Left lung (tissue), 10 donors: ENCODE data around the gene TIGAR. TPM values are rescaled to one million over a fixed set of nuclear protein-coding genes. Genes with fewer than 3 reads are reported as not detected.

Source experiments
- ATAC-seq: fragments of 200-7000 bp; cut with Tn5 transposase; one replicate; pipeline ENCODE4 v1.9.1; 2020; ENCODE audit warnings: moderate library complexity
- DNase-seq, 4 donors: peaks; one replicate each; pipeline ENCODE4 v3.0.0-alpha.2; 2013 to 2020
- H3K27ac ChIP-seq, 2 donors: fragments of 200-600 bp; sonication (generic) in 1 of 2; one replicate each; pipeline versions ENCODE4 v1.5.0 to v1.8.0; 2020 to 2021
- H3K27me3 ChIP-seq, 2 donors: fragments of 200-600 bp; sonication (generic) in 1 of 2; one replicate each; pipeline versions ENCODE4 v1.5.0 to v1.8.0; 2020 to 2021
- H3K36me3 ChIP-seq, 2 donors: fragments of 200-600 bp; sonication (generic) in 1 of 2; one replicate each; pipeline versions ENCODE4 v1.5.0 to v1.8.0; 2020 to 2021
- H3K4me1 ChIP-seq, 2 donors: fragments of 200-600 bp; one replicate each; pipeline ENCODE4 v1.8.0; 2021
- H3K4me3 ChIP-seq, 2 donors: fragments of 200-600 bp; sonication (generic) in 1 of 2; one replicate each; pipeline versions ENCODE4 v1.5.0 to v1.8.0; 2020 to 2021; ENCODE audit warnings: mild to moderate bottlenecking in 1 of 2
- H3K9me3 ChIP-seq, 2 donors: fragments of 200-600 bp; sonication (generic) in 1 of 2; one replicate each; pipeline versions ENCODE4 v1.5.0 to v1.8.0; 2020 to 2021
- CTCF ChIP-seq, 2 donors: fragments of 200-600 bp; sonication (generic) in 1 of 2; IDR thresholded peaks; one replicate each; pipeline versions ENCODE4 v1.5.0 to v1.8.0; 2021; ENCODE audit warnings: antibody characterized with exemption in 2 of 2
- intact Hi-C, 2 donors: fragments of 100-400 bp; cut with DNase I; formaldehyde crosslinking; loops; one replicate each; pipeline versions ENCODE4 v1.11.2 to v1.14.2; 2022
- polyA plus RNA-seq, 6 donors: library from polyadenylated mRNA; unstranded; fragments of 120-200 nt; gene quantifications; one replicate each; pipeline ENCODE4 v1.2.1, GENCODE V29; 2013; ENCODE audit not compliant: insufficient read length in 6 of 6
- total RNA-seq, 2 donors: library from RNA; stranded (reverse); fragmentation: NEBNext Ultra II Directional; extraction: Animal tissue kit (Norgen Biotek cat#: 25700); gene quantifications; one replicate each; pipeline ENCODE4 v1.2.1, GENCODE V29; 2021
- donor health status: DM: no; HTN: yes; CAD: no.
- donor health status: DM: no; HTN: no; CAD: no.

TIGAR gene
- total and polyA plus RNA-seq, 8 donors: 2.7 to 21.4 (median 5.0) TPM

- H3K4me1 ChIP-seq: peaks cover 0 to 44% of the 10 kb centered on the region in 2 donors
- intact Hi-C loops: loop anchor here in 1 of 2 donors (10.0 kb wide), 1 partner anchor 404 kb away; no protein-coding TSS in a partner anchor
- peak overlapping the region in 1 of 2 donors; percentile 88 for H3K27ac ChIP-seq
- H3K4me3 ChIP-seq: peak overlapping the region in 1 of 2 donors; percentile 18
- TF ChIP-seq CTCF (IDR thresholded peaks at IDR 0.05): no peak
- H3K27me3 ChIP-seq: no peaks in the 10 kb centered on the region
- ATAC-seq (peak; percentile 27), DNase-seq (no peak)
- no peaks in the 10 kb centered on the region for H3K9me3 ChIP-seq
- H3K36me3 ChIP-seq: peaks cover 0 to 82% of the 10 kb centered on the region in 2 donors
Observed at GRCh38 chr12:4288296-4289131, 32.5 kb upstream of the TIGAR start.

GRCh38 chr12:4289231-4289878, 31.7 kb upstream of the TIGAR start:
- Histone ChIP-seq H3K27me3 (no peaks in the 10 kb centered on the region), H3K36me3 (peaks cover 0 to 77% of the 10 kb centered on the region in 2 donors), H3K9me3 (no peaks in the 10 kb centered on the region), H3K4me1 (peaks cover 0 to 44% of the 10 kb centered on the region in 2 donors), H3K27ac (peak overlapping the region; percentile 44 to 88), H3K4me3 (peak overlapping the region in 1 of 2 donors; percentile 18)
- intact Hi-C loops: loop anchor here in 1 of 2 donors (10.0 kb wide), 1 partner anchor 405 kb away; no protein-coding TSS in a partner anchor
- TF ChIP-seq CTCF (IDR thresholded peaks at IDR 0.05): no peak
- DNase-seq: no peak
- ATAC-seq: peak; percentile 50

GRCh38 chr12:4289998-4290790, 30.8 kb upstream of the TIGAR start:
- Histone ChIP-seq H3K27ac (peak overlapping the region in 1 of 2 donors; percentile 88), H3K27me3 (no peaks in the 10 kb centered on the region), H3K9me3 (no peaks in the 10 kb centered on the region), H3K4me1 (peaks cover 0 to 44% of the 10 kb centered on the region in 2 donors), H3K4me3 (no peak overlapping the region), H3K36me3 (peaks cover 0 to 77% of the 10 kb centered on the region in 2 donors)
- no peak for ATAC-seq
- no peak for TF ChIP-seq CTCF (IDR thresholded peaks at IDR 0.05)
- intact Hi-C loops: loop anchor here in 1 of 2 donors (10.0 kb wide), 1 partner anchor 405 kb away; no protein-coding TSS in a partner anchor
- no peak for DNase-seq

GRCh38 chr12:4292341-4293073, 28.5 kb upstream of the TIGAR start:
- Histone ChIP-seq H3K27me3 (no peaks in the 10 kb centered on the region), H3K9me3 (no peaks in the 10 kb centered on the region), H3K36me3 (peaks cover 0 to 79% of the 10 kb centered on the region in 2 donors), H3K4me1 (peaks cover 0 to 27% of the 10 kb centered on the region in 2 donors), H3K4me3 (no peak overlapping the region), H3K27ac (no peak overlapping the region)
- no peak for TF ChIP-seq CTCF (IDR thresholded peaks at IDR 0.05)
- no peak for DNase-seq
- intact Hi-C loops: no loop called here
- no peak for ATAC-seq
